ENCODE results near the gene SLC34A1.
"Not testable (repeated sequence)": the region's sequence is repeated elsewhere in the genome, so short reads cannot be mapped to it uniquely, and the experiment has no call there.

SLC34A1 gene

DNA sequence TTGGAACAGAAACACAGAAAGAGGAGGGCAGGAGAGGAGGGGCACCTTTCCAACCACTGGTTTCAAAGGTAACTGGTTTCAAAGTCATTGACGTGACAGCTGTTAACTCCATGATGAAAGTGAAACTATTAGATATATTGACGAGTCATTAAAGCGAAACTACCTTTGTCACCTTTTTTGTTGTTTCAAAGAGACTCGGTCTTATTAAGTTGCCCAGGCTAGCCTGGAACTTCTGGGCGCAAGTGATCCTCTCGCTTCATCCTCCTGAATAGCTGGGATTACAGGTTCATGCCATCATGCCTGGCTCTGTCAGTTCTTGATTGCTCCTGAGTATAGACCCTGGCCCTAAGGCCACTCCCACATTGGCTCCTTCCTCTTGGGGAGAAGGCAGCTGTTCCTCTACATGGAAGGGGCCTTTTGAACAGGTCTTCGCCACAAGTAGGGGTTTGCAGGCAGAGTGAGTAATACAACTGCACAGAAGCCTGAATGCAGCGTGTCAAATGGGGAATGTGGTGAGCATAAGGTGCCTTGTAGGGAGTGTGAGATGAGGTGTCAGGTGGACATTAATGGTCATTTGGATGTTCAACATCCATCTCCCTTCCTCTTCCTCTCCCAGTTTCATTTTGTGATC lies 28.5 kb downstream of the SLC34A1 start:
- peak in 1 of 2 donors; percentile 81 for DNase-seq

DNA sequence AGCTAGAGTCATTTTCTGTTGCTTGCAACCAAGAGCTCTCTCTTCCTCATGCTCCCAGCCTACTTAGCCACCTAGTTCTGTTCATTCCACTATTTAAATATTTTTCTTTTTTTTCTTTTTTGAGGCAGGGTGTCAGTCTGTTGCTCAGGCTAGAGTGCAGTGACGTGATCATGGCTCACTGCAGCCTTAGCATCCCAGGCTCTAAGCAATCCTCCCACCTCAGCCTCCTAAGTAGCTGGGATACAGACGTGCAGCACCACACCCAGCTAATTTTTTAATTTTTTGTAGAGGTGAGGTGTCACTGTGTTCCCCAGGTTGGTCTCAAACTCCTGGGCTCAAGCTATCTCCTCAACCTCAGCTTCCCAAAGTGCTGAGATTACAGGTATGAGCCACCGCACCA lies 30.2 kb downstream of the SLC34A1 start:
- no peak for DNase-seq

DNA sequence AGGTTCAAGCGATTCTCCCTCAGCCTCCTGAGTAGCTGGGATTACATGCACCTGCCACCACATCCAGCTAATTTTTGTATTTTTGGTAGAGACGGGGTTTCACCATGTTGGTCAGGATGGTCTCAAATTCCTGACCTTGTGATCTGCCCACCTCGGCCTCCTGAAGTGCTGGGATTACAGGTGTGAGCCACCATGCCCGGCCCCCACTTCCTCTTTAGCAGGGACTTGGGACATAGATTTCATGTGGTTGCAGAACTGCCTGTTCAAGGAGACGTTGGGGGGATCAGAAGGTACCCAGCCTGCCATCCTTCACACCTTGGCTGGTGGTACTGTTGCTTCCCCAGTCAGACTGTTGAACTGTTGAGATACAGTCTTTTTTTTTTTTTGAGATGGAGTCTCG lies 32.8 kb downstream of the SLC34A1 start:
- DNase-seq, result not testable (repeated sequence)

DNA sequence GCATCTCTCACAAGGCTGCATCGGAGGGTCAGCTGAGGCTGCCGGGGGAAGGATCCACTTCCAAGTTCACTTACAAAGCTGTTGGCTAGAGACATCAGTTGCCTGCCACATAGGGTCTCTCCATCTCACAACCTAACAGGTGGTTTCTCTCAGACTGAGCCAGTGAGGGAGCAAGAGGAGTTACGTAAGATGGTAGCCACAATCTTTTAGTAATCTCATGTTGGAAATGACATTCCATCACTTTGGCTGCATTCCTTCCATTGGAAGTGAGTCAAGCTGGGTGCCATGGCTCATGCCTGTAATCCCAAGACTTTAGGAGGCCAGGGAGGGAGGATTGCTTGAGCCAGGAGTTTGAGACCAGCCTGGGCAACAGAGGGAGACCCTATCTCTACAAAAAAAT lies 34.8 kb downstream of the SLC34A1 start:
- no peak for DNase-seq

DNA sequence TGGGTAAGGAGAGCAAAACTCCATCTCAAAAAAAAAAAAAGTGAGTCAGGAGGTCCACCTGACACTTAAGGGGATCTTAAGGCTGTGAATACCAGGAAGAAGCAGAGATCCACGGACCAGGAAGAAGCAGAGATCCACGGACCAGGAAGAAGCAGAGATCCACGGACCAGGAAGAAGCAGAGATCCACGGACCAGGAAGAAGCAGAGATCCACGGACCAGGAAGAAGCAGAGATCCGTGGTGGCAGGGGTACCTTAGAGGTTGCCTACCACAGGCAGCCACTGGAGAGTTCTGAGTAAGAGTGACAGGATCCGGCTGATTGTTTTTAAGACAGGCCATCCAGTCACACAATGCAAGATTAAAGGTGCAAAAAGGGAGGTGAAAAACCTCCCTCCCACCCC lies 36.2 kb downstream of the SLC34A1 start:
- DNase-seq, result not testable (repeated sequence)

DNA sequence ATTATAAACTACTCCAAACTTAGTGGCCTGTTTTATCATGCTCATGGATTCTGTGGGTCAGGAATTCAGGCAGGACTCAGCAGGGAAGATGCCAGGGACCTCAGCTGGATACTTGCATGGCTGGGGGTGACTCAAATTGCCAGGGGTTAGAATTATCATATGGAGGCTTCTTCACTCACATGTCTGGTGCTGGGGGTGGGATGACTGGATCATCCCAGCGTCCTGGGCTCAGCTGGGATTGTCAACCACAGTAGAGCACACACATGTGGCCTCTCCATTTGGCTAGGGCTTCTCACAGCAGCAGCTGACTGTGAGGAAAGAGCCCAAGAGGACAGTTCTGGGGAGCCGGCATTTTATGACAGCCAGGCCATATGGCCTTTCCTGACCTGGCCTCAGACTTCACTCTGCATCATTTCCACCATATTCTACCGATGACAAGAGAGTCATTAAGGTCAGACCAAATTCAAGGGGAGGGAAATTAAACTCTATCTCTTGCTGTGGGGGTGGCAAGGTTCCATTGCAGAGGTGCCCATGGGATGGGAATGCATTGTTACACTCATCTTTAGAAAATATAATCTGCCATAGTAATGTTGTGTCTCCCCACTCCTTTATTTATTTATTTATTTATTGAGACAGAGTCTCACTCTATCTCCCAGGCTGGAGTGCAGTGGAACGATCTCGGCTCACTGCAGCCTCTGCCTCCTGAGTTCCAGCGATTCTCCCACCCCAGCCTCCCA lies 37.0 kb downstream of the SLC34A1 start:
- DNase-seq, result no peak

DNA sequence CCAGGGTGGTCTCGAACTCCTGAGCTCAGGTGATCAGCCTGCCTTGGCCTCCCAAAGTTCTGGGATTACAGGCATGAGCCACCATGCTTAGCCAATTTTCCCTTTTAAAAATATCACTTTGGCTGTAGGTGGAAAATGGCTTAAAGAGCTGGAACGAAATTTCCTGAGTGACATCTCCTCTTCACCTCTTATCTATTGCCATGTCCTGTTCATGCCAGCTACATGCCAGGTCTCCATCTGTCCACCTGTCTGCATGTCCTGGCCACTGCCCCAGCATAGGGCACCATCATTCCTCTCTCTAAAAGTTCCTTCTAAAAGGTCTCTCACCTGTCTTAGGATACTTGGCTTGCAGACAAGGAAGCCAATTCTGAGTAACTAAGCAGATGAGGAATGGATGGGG lies 39.4 kb downstream of the SLC34A1 start:
- DNase-seq, result no peak

DNA sequence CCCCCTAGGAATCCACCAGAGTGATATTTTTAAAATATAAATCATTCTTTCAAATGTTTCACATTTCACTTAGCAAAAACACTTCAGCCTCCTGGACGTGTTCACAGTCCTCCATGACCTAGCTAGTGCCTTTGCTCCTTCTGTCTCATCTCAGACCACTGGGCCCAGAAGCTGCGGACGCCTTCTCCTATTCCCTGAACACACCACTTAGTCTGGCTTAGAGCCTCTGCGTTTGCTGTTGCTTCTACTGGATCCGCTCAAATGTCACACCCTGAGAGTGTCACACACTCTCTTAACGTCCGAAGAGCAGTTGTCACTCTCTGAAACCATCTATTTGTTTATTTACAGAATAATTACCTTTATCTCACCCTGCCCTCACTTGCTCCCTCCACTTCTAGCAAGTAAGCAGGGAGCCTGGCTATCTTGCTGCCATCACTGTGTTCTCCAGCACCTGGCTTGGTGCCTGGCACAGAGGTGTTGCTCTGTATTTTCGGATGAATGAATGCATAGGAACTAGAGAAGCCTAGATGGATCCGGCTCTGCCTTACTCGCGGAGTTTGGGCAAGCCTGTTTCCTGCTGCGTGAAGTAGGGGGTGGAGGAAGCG lies 41.1 kb downstream of the SLC34A1 start:
- DNase-seq, result no peak

DNA sequence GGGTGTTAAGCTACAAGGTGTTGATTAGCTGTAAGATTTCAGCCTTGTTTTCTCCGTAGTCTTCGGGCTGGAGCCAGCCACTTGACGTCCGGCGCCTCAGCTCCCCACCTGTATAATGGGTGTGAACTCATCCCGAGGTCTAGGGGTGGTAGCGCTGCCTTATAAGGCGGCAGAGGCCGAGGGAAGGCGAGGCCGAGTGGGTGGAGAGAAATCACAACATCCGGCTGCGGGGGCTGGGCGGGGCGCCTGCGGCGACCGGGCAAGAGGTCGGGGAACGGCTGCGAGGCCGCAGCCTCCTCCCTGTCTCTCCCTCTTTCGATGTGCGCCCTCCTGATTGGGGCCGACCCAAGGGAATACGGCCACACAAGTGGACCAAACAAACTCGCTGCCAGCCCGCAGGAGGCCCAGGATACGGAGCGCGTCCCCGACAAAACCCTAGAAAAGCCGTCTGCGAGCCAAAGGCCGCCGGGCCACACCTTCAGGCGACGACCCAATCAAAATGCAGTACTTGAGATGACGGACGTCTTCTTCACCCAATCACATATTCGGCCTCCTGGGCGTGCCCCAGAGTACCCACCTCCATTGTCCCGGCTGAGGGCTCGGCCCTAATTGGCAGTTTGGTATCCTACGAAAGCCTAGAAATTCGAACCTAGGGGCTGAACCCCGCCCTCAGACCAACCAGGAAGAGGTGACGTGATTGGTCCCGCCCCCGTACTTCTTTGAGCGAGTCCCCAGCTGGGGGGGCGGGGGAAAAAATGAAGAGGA lies 41.7 kb downstream of the SLC34A1 start:
- DNase-seq, result peak; percentile 100

DNA sequence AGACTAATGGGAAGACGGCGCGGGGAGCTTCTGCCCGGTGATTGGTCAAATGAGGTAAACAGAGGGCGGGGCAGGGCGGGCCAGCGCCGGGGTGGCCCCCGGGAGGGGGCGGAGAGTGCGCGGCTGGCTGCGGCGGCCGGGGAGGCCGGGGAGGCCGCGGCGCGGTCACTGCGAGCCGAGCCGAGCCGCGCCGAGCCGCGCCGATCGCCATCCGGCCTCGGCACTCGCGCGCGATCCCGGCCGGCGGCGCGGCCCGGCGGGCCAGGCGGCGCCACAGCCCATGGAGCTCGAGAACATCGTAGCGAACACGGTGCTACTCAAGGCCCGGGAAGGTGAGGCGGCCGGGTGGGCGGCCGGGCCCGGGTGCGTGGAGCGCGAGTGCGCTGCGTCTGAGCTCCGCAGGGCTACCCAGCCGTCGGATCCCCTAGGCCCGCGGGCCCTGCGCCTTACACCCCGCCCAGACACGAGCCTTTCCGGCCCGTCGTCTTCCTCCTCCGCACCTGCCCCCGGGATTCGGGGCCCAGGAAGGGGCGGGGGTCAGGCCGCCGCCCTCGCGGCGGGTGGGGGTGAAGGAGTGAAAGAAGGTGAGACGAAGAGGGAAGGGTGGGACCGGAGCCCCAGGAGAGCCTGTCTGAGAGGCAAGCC lies 42.5 kb downstream of the SLC34A1 start, which contains the start of gene GRK6:
Gene GRK6 (plus strand): TSS at position 111 of the 645 bp plus-strand sequence. CDS start 170 bp downstream, at position 281.
- DNase-seq, result peak; percentile 76 to 79

DNA sequence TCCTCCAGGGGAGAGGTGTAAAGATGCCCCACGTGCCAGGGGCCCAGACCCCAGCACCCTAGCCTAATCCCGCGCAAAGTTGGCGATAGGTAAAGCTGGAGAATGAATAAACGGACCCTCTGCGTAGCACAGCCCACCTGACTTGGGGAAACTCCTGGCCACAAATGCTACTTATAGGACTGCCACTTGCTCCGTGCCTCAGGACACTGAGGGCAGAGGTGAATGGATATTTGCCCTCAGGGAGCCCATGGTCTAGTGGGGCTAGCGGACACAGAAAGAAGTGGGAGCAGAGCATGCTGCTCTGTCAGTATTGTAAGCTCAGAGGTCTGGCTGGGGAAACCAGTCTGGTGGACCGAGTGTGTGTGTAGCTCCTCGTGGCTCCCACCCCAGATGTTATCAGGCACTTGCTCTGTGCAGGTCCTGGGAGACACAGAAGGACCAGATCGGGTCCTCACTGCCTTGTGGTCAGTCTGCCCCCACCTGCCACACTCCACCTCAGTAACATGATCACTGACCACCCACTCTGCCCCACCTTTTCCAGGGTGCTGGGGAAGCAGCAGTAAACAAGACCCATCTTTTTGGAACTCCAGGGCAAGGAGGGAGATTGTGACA lies 43.1 kb downstream of the SLC34A1 start:
- DNase-seq, result no peak

DNA sequence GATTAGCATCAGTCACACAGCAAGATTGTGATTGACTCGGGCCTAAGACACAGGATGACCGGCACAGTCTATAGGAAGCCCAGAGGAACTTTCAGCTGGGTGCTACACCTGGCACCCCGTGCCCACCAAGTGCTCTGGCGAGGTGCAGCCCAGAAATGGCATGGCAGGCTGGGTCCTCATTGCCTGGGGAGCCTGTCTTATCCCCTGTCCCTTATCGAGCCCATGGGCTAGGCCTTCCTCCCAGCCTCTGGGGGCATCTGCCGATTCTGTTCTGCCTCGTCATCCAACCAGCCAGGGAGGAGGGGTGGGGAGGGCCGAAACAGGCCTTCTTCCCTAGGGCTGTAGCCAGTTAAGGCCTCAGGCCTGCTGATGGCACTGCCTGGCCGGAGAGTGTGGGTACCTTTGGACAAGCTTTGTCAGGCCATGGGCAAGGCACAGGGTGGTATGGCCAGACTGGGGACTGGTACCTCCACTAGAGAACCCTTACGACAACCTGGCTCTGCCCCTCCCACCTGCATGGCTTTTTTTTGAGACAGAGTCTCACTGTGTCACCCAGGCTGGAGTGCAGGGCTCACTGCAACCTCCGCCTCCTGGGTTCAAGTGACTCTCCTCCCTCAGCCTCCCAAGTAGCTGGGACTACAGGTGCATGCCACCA lies 43.8 kb downstream of the SLC34A1 start:
- peak in 1 of 2 donors; percentile 44 for DNase-seq

DNA sequence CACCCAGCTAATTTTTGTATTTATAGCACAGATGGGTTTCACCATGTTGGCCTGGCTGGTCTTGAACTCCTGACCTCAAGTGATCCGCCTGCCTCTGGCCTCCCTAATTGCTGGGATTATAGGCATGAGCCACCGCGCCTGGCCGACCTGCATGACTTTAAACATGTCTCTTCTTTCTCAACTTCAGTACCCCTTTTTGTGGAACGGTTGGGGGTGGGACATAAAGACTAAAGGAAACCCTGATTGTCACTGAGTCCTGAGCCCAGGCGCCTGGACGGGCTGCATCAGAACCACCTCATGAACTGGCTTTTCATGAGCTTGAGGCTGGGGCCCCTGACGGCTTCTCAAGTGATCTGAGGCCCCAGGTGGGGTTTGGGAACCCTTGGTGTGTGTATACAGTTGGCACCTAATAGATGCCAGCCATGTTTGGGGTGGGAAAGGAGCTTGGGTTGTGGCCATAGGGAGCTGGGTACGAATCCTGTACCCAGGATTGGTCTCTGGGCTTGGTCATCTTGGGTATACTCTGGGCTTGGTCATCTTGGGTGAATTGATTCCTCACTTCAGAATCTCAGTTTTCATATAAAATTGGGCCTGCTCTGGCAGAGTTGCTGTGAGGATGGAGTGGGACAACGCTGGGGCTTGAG lies 44.5 kb downstream of the SLC34A1 start:
- no peak for DNase-seq

DNA sequence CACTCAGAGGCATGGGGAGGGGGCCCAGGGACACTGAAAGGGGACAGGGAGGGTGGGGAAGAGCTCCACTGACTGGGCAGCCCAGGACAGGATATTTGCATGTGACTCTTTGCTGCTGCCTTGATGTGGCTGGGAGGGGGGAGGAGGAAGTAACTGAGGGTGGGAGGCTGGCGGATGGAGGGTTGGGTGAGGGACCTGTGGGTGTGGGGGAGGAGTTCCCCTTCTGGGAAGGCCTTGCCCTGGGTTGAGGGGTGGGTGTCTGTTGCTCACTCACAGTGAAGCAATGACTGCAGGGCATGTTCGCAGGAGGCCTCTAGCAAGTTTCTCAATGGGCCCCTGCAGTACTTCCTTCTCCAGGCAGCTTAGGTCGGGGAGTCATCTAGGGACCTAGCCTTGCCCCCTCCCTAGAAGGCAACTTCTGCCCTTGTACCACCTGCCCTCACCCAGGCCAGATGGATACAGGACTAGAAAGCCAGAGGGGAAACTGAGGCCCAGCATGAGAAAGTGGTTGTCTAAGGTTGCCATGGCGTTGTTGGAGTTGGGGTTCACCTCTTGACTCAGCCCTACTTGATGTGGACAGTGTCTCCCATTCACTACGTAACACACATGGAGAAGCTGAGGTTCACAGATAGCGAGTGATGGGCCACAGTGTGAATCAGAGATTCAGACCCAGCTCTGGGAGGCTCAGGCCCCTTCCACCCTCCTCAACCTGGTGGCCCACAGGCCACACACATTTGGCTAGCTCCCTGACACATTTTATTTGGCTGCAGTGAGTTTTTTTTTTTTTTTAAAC lies 45.2 kb downstream of the SLC34A1 start:
- peak; percentile 89 to 92 for DNase-seq

DNA sequence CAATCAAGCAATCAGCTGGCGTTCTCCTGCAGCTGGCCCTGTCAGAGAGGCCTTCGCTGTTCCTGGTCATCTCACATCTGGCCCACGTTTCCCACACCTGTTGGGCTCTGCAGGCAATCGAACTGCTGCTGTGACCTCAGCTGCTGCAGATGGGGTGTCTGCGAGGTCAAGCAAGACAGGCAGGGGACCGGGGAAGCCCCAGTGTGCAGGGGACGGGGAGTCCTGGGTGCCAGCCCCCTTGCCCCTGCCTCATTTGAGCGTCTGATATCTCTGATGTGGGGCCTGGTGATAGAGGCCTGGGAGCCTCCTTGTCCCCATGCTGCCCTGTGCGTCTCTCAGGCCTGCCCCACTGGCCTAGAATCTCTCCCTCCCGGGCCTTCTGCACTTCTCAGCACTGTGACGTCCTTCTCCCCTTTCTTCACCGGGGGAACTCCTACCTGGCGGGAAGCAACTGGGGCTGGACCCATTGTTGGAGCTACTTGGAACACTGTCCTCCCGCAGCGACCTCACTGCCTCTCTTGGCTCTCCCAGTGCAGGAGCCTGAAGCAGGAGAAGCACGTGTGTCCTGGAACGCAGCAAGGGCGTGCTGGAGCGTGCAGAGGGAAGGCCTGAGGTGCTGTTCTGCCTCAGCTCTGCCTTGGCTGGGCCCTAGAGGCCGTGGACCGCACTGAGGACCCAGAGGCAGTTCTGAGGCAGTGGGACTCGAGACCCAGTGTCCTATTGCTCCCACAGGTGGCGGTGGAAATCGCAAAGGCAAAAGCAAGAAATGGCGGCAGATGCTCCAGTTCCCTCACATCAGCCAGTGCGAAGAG lies 46.1 kb downstream of the SLC34A1 start:
- DNase-seq, result no peak

DNA sequence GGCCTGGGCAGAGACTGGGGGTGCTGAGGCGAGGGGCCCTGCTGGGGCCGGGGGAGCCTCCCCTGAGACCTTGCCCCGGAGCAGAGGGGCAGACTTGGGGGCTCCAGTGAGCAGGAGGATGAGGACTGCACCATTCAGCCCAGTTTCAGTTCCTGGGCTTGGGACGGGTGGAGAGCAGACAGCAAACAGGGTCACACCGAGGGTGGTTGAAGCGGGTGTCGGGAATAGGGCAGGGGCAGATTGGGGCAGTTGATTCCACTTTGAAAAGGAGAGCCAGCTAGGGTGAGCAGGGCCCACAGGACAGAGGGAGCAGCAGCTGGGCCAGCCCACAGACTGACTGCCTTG lies 46.7 kb downstream of the SLC34A1 start:
- no peak for DNase-seq

DNA sequence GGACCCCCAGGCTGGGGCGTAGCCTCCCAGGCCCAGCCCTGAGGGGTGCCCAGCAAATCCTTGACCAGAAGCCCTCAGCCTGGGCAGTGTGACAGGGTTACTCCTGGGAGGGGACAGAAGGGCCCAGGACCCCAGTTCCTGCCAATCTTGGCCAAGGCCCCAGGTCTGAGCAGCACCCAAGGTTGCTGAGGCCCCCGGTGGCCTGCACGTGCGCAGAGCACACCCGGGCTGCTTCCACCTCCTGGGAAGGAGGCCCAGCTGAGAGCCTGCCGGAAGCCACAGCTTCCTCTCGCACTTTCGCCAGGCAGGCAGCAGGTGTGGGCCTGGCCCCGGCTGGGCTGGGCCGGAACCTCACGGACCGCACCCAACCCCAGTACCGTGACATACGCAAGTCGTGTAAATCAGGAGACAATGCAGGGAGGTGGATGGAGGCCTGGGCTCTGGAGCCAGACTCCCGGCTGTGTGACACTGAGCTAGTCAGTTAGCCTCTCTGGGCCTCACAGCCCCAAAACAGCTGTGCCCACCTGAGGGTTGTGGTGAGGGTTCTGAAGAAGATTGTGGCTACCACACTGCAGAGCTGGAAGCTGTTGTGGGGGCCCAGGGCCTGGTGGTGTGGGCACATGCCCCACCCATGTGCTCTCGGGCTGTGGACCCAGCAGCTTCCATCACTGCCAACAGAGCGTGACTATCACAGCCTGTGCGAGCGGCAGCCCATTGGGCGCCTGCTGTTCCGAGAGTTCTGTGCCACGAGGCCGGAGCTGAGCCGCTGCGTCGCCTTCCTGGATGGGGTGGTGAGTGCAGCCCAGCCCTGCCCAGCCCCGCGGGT lies 47.3 kb downstream of the SLC34A1 start:
- DNase-seq, result peak; percentile 88 to 89

DNA sequence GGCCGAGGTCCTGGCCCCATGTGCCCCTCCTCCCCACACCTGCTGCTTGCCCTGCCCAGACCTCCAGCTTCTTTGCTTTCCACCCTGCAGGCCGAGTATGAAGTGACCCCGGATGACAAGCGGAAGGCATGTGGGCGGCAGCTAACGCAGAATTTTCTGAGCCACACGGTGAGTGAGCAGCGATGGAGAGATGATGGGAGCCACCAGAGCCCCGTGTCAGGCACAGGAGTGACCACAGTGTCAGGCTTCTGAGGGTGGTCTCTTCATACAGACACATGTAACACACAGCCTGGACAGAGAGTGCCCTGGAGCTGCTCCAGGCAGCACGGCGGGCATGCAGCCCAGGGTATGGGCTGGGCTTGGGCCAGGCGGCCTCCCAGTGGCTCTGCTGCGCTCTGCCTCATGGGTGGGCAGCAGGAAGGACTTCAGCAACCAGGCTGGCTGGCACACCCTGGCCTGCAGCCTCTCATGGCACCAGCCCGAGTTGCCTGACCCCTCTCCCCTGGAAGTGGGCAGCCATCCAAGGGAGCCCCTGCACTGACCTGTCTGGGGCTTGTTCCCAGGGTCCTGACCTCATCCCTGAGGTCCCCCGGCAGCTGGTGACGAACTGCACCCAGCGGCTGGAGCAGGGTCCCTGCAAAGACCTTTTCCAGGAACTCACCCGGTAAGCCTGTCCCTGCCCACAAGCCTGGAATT lies 48.1 kb downstream of the SLC34A1 start:
- DNase-seq, result no peak
